LNCAP (cell line): ENCODE measurements around the gene PEX14.

ENCODE experiments used
- TF ChIP-seq, protein P1 (sequence below): fragments of 450-650 bp; IDR thresholded peaks from 2 replicates; pipeline ENCODE4 v1.5.1; 2017; ENCODE audit warnings: mild to moderate bottlenecking

PEX14 gene

DNA sequence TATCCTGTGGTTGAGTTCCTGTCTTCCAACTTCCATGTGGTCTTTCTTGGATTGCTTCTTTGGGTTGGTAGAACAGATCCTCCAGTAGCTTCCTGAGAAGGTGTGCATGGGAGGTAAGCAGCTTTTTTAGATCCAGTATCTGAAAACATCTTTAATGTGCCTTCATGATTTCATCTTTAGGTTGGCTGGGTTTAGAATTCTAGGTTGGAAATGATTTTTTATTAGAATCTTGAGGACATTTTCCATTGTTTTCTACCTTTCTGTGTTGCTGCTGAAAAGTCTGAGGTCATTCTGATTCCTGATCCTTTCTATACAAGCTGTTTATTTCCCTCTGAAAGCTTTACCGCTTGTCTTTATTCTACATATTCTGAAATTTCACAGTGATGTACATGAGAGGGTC, 94.8 kb downstream of the PEX14 start:
- TF ChIP-seq, protein P1, sequence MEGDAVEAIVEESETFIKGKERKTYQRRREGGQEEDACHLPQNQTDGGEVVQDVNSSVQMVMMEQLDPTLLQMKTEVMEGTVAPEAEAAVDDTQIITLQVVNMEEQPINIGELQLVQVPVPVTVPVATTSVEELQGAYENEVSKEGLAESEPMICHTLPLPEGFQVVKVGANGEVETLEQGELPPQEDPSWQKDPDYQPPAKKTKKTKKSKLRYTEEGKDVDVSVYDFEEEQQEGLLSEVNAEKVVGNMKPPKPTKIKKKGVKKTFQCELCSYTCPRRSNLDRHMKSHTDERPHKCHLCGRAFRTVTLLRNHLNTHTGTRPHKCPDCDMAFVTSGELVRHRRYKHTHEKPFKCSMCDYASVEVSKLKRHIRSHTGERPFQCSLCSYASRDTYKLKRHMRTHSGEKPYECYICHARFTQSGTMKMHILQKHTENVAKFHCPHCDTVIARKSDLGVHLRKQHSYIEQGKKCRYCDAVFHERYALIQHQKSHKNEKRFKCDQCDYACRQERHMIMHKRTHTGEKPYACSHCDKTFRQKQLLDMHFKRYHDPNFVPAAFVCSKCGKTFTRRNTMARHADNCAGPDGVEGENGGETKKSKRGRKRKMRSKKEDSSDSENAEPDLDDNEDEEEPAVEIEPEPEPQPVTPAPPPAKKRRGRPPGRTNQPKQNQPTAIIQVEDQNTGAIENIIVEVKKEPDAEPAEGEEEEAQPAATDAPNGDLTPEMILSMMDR: no peak

DNA sequence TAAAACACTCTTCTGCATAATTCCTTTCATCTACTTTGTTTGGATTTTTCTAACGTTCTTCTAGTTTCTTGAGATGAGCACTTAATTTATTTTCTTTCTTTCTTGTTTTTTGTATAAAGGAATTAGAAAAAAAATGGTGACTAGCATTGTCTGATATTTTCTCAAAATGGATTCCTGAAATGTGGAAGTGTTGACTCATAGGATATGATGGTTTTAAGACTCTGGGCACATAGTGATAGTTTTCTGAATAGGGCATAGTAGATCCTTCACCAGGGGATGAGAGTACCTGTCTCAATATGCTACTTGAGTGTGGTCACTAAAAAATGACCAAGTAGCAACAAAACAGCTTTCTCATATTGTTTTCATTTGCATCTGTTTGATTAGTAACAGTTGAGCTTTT, 100.9 kb downstream of the PEX14 start:
- TF ChIP-seq, protein P1: no peak

DNA sequence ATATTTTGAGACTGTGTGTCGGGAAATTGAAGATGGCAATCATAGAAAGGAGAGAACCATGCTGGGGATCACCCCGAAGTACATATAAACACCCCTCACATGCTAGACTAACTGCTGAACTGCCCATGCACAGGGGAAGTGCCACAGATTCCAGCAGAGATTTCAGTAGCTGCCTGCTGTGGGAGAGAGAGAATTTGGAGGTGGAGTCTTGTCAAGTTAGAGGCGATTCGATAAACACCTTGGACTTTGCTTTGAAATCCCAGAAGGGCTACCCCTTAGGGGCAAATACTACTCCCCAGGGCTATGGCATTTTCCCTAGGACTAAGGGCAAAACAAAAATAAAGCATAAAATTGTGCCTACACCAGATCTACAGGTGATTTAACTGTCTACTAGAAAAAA, 103.3 kb downstream of the PEX14 start:
- TF ChIP-seq, protein P1: no peak

DNA sequence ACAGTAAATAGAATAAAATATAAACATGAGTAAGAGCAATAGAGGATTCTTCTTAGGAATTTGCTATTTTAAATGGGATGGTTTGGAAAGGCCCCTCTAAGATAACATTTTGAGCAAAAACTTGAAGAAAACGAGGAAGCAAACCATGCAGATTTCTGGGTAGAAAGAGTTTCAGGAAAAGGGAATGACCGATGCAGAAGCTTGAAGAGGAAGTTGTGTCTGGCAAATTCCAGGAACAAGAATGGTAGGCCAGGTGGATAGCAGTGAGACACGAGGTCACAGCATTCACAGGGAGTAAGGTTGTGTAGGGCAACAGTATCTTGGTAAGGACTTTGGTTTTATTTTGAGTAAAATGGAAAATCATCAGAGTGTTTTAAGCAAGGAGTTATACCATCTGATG, 108.9 kb downstream of the PEX14 start:
- TF ChIP-seq, protein P1: no peak

DNA sequence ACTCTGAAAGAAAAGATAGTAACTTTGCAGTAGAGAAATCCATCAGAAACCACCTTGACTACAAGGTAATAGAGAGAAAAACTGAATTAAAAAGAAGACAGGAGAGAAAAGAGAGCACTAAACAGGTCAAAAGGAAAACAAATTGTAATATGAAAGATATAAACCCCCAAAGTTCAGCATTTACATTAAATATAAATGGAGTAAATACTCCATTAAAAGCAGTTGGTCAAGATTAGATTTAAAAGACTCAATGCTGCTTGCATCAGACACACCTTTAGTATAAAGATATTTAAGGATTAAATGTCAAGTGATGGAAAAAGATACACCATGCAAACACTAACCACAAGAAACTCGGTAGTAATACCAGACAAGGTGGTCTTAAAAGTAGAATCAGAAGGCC, 110.5 kb downstream of the PEX14 start:
- TF ChIP-seq, protein P1: no peak

DNA sequence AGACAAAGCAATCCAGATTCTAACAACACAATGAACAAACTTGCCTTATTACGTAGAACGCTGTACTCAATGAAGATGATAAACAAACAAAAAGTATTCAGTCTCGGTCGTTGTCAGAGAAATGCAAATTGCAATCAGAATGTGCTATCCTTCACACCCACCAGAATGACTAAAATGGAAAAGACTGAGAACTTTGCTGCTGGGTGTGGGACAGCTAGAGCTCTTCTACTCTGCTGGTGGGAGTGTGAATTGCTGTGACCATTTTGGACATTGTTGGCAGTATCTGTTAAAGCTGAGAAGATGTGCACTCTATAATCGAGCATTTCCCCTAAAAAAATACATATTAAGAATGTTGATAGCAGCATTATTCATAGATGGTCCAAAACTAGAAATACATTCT, 111.4 kb downstream of the PEX14 start:
- TF ChIP-seq, protein P1: no peak

DNA sequence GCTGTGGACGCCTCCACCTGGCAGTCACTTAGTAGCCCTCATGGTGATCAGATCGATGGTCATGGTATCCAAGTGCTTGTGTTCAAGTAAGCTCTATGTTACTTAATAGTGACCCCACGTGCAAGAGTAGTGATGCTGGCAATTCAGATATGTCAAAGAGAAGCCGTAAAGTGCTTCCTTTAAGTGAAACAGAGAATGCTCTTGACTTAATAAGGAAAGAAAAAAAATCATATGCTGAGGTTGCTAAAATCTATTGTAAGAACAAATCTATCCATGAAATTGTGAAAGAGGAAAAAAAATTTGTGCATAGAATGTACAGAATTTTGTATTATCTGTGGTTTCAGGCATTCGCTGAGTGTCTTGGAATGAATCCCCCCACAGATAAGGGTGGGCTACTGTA, 113.9 kb downstream of the PEX14 start:
- TF ChIP-seq, protein P1: no peak

DNA sequence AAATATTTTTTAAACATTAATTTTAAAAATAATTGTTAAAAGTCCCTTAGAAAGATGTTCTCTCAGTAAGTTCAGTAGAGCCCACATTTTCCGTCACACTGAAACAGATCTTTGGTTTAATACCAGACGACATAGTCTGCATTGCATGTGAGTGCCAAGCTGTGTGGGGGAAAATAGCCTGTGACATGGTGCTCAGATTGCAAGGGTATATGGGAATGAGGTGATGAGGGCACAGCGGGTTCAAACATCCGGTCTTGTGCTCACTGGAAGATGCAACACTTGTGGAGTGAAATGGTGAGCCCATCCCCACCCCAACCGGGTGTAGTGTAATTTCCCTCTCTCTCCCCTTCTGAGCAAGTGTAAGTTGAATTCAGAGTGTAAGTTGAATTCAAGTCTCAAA, 114.3 kb downstream of the PEX14 start:
- TF ChIP-seq, protein P1: no peak
